AG09319 (cell line): Measurements from ENCODE around the gene CLIP4.

Experiments used
- DNase-seq: peaks from one replicate; pipeline ENCODE4 v3.0.0-alpha.2; 2010; ENCODE audit warnings: low read depth; ENCODE audit errors: extremely low read depth
- CTCF ChIP-seq: IDR thresholded peaks from 2 replicates; pipeline ENCODE4 v1.5.1; 2011; ENCODE audit warnings: low read depth, mild to moderate bottlenecking, inconsistent platforms, low read length, moderate library complexity

CLIP4 gene

DNA sequence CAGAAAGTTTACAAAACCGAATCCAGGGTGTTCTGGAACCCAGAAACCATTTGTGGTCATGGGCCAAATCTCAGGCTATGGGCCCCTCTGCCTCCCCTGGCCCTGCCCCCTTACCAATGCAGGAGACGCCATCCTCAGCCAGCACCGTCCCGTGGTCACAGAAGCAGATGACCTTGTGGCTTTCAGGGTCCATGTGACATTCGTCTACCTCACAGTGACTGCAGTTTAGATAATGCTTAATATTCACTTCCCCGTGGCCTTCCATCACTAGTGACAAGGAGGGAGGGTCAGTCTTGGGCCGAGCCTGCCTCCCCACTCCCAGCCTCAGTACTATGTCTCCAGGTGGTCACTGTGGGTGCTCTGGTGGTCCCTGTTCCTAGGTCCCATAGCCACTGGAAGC is 111.6 kb downstream of the CLIP4 start:
- no peak for DNase-seq
- TF ChIP-seq CTCF, result no peak

GRCh38 chr2:29227935-29228675 is 112.9 kb downstream of the CLIP4 start:
- TF ChIP-seq CTCF, result no peak
- no peak for DNase-seq

- DNase-seq, result no peak
- TF ChIP-seq CTCF, result no peak
These were observed 113.7 kb downstream of the CLIP4 start for GRCh38 chr2:29228947-29229346.

DNA sequence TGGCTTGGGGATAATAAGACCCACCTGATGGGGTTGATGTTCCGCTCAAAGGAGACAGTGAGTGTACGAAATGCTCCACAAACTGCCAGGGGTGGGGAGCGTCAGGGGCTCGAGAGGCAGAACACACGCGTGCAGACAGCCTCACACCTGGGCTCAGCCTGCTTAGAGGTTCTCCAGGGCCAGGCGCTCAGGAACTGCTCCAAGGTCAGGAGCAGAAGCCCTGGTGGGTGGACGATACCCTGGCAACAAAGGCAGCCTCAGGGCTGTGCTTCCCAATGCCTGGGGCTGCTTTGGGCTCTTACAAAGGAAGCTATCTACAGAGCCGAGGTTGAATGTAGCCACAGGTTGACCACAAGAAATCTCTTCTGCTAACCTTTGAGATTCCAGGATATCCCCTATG is 114.4 kb downstream of the CLIP4 start:
- DNase-seq, result no peak
- no peak for TF ChIP-seq CTCF

DNA sequence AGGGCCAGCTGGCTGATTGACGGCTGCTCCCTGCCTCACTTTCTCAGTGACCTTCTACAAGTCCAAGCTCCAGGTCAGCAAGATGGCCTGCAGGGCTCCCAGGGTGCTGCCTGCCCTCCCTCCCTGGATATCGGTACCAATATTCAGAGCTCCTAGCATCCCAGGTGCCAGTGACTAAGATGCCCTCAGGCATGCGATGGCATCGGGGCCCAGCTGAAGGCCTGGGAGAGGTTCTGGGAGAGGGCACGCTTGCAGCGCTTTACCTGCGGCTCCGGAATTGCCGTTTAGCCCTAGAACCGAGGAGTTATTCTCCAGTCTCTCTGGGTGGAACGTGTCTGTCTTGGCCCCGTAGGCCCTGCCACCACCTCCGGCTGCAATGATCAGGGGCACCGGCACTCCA is 116.8 kb downstream of the CLIP4 start:
- TF ChIP-seq CTCF, result no peak
- DNase-seq, result no peak

DNA sequence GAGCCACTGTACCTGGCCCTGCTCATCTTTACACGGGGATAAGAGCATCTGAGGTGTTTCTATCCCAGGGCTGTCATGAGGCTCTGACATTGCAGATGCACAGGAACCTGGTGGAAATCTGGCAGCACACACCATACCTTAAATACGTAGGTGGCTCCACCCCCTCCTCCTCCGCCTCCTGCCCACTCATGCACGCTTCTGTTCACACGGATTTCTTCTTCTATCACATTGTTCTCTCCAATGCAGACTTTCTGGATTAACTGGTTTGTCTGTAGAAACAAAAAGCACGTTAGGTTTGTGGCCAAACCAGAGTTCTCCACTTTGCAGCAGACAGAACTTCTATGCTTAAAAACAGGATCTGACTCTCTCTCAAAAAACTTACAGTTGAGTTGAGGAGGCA is 118.2 kb downstream of the CLIP4 start:
- DNase-seq, result no peak
- no peak for TF ChIP-seq CTCF

GRCh38 chr2:29235411-29235810 is 120.2 kb downstream of the CLIP4 start:
- DNase-seq, result no peak
- TF ChIP-seq CTCF, result no peak
